ENCODE data around the gene TCP10L.
"Not testable (repeated sequence)": the region's sequence is repeated elsewhere in the genome, so short reads cannot be mapped to it uniquely, and the experiment has no call there.

Gene TCP10L

GRCh38 chr21:32549886-32550285, 35.4 kb downstream of the TCP10L start:
- DNase-seq: no peak

GRCh38 chr21:32549440-32549839, 35.9 kb downstream of the TCP10L start:
- DNase-seq: no peak

- DNase-seq: no peak
Measured at GRCh38 chr21:32548978-32549377, 36.3 kb downstream of the TCP10L start.

GRCh38 chr21:32547018-32547417, 38.3 kb downstream of the TCP10L start:
- no peak for DNase-seq

- no peak for DNase-seq
Measured at GRCh38 chr21:32545948-32546441, 39.3 kb downstream of the TCP10L start.

GRCh38 chr21:32544697-32545096, 40.6 kb downstream of the TCP10L start:
- no peak for DNase-seq

- no peak for DNase-seq
Measured at GRCh38 chr21:32543975-32544374, 41.3 kb downstream of the TCP10L start.

GRCh38 chr21:32543056-32543455, 42.3 kb downstream of the TCP10L start:
- not testable (repeated sequence) for DNase-seq

GRCh38 chr21:32539378-32539777, 45.9 kb downstream of the TCP10L start:
- DNase-seq: no peak

GRCh38 chr21:32538147-32538792, 47.1 kb downstream of the TCP10L start:
- no peak for DNase-seq

GRCh38 chr21:32537569-32537881, 47.8 kb downstream of the TCP10L start:
- DNase-seq: no peak

GRCh38 chr21:32535612-32536011, 49.7 kb downstream of the TCP10L start:
- DNase-seq: no peak

- no peak for DNase-seq
Measured at GRCh38 chr21:32534113-32534512, 51.2 kb downstream of the TCP10L start.

GRCh38 chr21:32533611-32534010, 51.7 kb downstream of the TCP10L start:
- no peak for DNase-seq

GRCh38 chr21:32533053-32533452, 52.3 kb downstream of the TCP10L start:
- no peak for DNase-seq

- no peak for DNase-seq
Measured at GRCh38 chr21:32532636-32533035, 52.7 kb downstream of the TCP10L start.

GRCh38 chr21:32531561-32531960, 53.8 kb downstream of the TCP10L start:
- not testable (repeated sequence) for DNase-seq

- not testable (repeated sequence) for DNase-seq
Measured at GRCh38 chr21:32530809-32531208, 54.5 kb downstream of the TCP10L start.

- no peak for DNase-seq
Measured at GRCh38 chr21:32529679-32530078, 55.6 kb downstream of the TCP10L start.

- no peak for DNase-seq
Measured at GRCh38 chr21:32525282-32525681, 60.0 kb downstream of the TCP10L start.

- no peak for DNase-seq
Measured at GRCh38 chr21:32523988-32524719, 61.2 kb downstream of the TCP10L start.

Data from 8988T (cell line).